C4-2B (cell line): ENCODE measurements around the gene PIK3C2G.

Source experiments
- CTCF ChIP-seq: fragments of 450-650 bp; conservative IDR thresholded peaks from 2 replicates; pipeline ENCODE4 v1.5.1; 2017; ENCODE audit warnings: mild to moderate bottlenecking
- ZFX ChIP-seq: fragments of 450-650 bp; IDR thresholded peaks from 2 replicates; pipeline ENCODE4 v1.6.1; 2017

- no peak for TF ChIP-seq CTCF
- no peak for TF ChIP-seq ZFX
Measured at GRCh38 chr12:18358930-18359329, 97.6 kb downstream of the PIK3C2G start.
